H1 (cell line): ENCODE results near the gene DOCK1. TPM values are rescaled to one million over a fixed set of nuclear protein-coding genes. Genes with fewer than 3 reads are reported as not detected.

ENCODE experiments used
- KDM1A ChIP-seq: fragments of 200-600, 300-600 bp; sonication (generic); IDR thresholded peaks from 2 replicates; pipeline ENCODE4 v1.7.1; 2016; ENCODE audit warnings: mild to moderate bottlenecking, low read length, borderline replicate concordance
- MAX ChIP-seq: IDR thresholded peaks from 2 replicates; pipeline ENCODE4 v1.6.1; 2012; ENCODE audit warnings: inconsistent platforms
- TAF7 ChIP-seq: optimal IDR thresholded peaks from 2 replicates; pipeline ENCODE3; 2011; ENCODE audit warnings: low read depth, mild to moderate bottlenecking, inconsistent platforms, low read length, moderate library complexity, borderline replicate concordance
- polyA plus RNA-seq, 7 experiments: library from polyadenylated mRNA; depleted of rRNA in 3 of 7; stranded (reverse) in 5 of 7; unstranded in 2 of 7; fragments of >200 nt in 5 of 7; fragments of 200-250 nt in 2 of 7; gene quantifications; 1 replicate in 5 of 7; 2 replicates in 1 of 7; 4 replicates in 1 of 7; pipeline versions ENCODE4 v1.2.1 to v1.2.3, GENCODE V29; 2011 to 2013; ENCODE audit warnings: missing spikeins in 2 of 7, mixed read lengths in 2 of 7
- total RNA-seq: library from RNA; stranded (reverse); fragmentation: NEBNext Ultra II Directional; extraction: Animal tissue kit (Norgen Biotek cat#: 25700); gene quantifications from 2 replicates; pipeline ENCODE4 v1.2.1, GENCODE V29; 2021

The DOCK1 gene
- total and polyA plus RNA-seq, 2 of the 8 experiments (the other 6 are each of a cell fraction or from before 2014, with no cell fraction given) = 11.6 to 53.0 TPM

- no peak for TF ChIP-seq KDM1A
- TF ChIP-seq MAX = no peak
- no peak for TF ChIP-seq TAF7
These were observed 12.7 kb upstream of the DOCK1 start (continued) for GRCh38 chr10:126892226-126893175.
